H54 (cell line): ENCODE measurements around the gene CBX7.

ENCODE experiments used
- DNase-seq: peaks from one replicate; pipeline ENCODE4 v3.0.0; 2011; ENCODE audit warnings: low spot score, mixed read lengths; ENCODE audit not compliant: insufficient read length
- FAIRE-seq: peaks from 3 replicates; lab custom pipeline; 2011; peaks lifted over from hg19 to GRCh38; lab: Jason Lieb, UNC
- POLR2A ChIP-seq: IDR thresholded peaks from 2 replicates; pipeline ENCODE4 v1.6.1; 2011; ENCODE audit warnings: low read depth, mild to moderate bottlenecking, low read length

Gene CBX7

DNA sequence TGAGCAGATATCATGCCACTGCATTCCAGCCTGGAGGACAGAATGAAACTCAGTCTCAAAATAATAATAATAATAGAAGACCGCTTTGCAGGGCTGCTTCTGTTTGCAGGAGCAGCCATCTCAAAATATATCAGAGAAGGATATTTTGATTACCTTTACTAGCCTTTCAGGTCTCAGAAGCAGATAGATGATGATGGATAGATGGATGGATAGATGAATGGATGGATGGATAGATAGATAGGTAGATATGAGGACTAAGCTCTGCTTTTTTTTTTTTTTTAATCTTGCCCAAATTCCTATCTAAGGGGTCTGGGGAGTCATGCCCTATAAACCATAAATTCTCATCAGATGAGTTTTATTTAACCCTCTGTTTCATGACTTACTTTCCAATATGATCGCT, 36.9 kb downstream of the CBX7 start:
- DNase-seq (no peak), FAIRE-seq (no peak)
- TF ChIP-seq POLR2A = no peak

DNA sequence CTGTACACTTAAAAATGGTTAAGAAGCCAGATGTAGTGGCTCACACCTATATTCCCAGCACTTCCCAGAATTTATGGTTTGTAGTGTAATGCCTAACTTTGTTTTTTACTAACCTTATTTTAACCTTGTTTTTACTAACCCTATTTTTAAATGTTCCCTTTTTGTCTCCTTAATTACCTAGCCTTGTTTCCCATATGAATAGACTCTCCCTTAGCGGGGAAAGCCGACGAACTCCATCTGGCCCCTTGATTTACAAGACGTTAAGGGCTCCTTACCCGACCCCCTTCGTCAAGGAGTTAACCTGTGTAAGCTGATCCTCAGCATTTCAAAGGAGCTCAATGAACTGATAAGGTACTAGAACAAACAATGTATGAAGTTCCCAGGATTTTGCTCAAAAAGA, 38.4 kb downstream of the CBX7 start:
- no peak for TF ChIP-seq POLR2A
- DNase-seq = no peak
- FAIRE-seq = no peak

DNA sequence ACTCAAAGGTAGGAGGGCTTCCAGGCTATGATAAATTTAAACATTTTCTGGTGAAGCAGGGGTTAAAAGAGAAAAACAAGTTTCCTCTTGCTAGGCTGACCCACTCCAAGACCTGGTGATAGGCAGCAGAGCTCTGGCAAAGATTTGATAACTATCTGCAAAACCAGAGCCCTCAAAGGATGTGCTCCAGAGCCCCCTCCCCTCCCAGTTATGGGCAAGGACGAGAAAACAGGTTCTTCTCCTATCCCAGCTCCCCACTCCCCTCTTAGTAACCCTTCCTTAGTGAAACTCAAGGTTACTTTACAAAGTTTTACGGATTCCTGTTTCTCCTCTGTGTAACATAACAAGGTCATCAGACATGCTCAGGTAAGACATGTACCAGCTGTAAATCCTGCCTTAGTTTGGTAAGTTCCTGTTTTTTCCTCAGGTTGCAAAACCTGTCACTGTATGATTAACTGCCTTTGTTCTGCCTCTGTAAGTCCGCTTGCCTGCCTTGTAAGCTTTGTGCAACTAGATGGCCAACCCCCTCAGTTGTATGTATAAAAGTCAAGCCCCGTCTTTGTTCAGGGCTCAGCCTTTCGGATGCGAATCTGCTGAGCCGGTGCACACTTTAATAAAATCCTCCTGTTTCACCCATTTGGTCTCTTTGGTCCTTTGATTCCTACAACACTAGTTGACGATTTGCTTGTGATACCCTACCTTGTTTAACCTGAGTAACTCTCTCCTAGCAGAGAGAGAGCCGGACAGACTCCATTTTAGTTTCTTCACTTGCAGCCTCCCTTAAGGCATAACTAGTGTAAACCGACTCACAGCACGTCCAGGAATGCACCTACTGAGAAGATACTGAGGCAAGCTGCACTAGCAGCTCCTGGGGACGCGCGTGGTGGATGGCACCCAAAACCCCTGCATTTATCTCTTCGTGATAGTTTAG, 41.6 kb downstream of the CBX7 start:
- DNase-seq (no peak), FAIRE-seq (no peak)
- no peak for TF ChIP-seq POLR2A

DNA sequence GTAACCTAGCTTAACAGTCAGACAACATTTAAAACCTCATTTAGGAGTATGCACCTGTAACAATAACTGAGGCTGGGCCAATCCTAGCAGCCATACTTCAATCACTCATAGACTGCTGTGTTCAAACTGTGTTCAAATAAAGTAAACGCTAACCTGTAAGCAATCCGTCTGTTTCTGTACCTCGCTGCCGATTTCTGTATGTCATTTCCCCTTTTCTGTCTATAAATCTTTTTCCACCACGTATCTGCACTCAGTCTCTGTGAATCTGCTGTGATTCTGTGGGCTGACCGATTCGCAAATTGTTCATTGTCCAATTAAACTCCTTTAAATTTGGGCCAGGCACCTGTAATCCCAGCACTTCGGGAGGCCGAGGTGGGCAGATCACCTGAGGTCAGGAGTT, 43.1 kb downstream of the CBX7 start:
- FAIRE-seq = no peak
- DNase-seq = no peak
- TF ChIP-seq POLR2A = no peak

DNA sequence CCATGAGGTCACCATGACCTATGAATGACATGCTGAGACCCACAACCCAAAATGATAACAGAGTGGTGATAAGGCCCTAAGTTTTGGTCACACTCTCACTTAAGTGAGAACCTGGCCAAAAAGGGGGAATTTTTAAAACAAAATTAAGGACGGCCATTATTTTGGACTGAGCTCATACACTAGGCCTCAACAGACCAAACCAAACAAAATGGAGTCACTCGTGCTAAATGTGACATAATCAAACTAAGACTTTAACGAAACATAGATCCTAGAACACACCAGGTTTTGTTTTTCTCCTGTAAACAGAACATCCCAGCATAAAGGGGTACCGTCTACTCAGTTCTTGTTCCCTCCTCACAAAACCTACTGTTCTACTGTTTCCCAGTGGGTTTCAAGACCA, 44.0 kb downstream of the CBX7 start:
- DNase-seq (no peak), FAIRE-seq (no peak)
- TF ChIP-seq POLR2A = no peak

DNA sequence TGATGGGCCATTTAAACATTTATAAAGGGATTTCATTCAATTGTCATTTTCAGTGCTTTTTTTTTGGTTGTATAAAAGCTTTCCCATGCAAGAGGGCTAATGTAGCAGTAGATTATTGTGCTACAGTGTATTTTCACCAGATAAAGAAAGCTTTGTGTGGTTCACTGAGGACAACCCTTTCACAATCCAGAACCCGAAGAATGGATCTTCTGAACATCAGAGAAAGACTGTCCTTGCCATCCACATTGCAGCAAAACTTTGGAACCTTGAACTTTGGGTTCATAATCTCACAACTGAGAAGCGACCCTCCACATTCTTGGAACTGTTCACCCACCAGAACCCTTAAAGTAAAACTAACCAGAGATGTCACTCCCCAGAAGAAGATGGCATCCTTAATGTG, 46.2 kb downstream of the CBX7 start:
- no peak for TF ChIP-seq POLR2A
- DNase-seq (no peak), FAIRE-seq (no peak)

DNA sequence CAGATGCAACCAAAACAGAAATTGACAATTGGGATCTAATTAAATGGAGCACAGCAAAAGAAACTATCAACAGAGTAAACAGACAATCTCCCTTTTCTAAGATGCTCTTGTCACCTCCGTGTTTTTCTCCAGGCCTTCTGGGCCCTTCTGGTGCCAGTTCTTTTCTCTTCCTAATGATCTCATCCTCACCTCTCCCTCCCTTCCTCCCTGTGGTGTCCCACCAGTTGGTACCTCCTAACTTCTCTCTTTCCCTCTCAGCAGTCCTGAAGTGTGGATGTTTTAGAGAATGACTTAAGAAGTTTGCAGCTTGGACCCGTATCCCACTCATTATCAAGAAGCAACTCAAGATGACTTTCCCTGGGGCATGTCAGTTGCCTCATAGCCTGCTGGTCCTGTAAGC, 49.0 kb downstream of the CBX7 start:
- FAIRE-seq (no peak), DNase-seq (no peak)
- no peak for TF ChIP-seq POLR2A

DNA sequence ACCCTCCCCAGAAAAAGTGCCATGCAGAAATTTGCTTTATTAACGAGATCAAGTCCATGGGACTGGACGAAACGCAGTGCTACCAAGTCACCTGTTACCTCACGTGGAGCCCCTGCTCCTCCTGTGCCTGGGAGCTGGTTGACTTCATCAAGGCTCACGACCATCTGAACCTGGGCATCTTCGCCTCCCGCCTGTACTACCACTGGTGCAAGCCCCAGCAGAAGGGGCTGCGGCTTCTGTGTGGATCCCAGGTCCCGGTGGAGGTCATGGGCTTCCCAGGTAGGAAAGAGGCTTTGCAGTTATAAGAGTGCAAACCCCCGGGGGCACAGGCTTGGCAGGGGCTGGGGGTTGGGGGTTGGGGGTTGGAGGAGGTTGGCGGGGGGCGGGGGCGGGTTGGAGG, 51.3 kb downstream of the CBX7 start:
- TF ChIP-seq POLR2A = no peak
- DNase-seq (no peak), FAIRE-seq (no peak)

DNA sequence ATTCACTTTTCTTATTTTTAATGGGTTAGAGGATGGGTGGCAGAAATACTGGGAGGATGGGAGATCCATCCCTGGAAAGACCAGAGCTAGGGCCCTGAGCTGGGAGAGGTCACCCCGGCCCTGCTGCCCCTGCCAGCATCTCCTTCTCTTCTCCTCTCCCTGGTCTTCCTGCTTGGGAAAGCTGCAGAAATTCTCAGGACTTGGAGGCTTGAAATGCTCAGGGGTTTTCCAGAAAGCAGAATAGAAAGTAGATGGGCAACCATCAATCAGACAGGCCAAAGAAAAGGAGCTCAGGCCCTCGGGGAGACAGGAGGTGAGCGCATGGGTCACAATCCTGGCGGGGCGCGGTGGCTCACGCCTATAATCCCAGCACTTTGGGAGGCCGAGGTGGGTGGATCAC, 53.9 kb downstream of the CBX7 start:
- TF ChIP-seq POLR2A = no peak
- DNase-seq (no peak), FAIRE-seq (no peak)

DNA sequence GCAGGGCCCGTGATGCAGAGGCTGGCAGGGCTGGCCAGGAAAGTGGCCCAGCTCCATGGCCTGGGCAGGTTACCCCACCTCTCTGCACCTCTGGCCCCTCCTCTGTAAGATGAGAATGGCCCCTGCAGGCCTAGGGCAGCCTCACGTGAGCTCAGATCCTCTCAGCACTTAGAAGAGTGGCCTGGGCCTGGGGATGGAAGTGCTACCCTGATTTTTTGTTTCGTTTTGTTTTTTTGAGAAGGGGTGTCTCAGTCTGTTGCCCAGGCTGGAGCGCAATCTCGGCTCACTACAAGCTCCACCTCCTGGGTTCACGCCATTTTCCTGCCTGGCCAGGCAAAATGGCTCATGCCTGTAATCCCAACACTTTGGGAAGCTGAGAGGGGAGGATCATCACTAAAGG, 54.5 kb downstream of the CBX7 start:
- no peak for DNase-seq
- FAIRE-seq = no peak
- no peak for TF ChIP-seq POLR2A

DNA sequence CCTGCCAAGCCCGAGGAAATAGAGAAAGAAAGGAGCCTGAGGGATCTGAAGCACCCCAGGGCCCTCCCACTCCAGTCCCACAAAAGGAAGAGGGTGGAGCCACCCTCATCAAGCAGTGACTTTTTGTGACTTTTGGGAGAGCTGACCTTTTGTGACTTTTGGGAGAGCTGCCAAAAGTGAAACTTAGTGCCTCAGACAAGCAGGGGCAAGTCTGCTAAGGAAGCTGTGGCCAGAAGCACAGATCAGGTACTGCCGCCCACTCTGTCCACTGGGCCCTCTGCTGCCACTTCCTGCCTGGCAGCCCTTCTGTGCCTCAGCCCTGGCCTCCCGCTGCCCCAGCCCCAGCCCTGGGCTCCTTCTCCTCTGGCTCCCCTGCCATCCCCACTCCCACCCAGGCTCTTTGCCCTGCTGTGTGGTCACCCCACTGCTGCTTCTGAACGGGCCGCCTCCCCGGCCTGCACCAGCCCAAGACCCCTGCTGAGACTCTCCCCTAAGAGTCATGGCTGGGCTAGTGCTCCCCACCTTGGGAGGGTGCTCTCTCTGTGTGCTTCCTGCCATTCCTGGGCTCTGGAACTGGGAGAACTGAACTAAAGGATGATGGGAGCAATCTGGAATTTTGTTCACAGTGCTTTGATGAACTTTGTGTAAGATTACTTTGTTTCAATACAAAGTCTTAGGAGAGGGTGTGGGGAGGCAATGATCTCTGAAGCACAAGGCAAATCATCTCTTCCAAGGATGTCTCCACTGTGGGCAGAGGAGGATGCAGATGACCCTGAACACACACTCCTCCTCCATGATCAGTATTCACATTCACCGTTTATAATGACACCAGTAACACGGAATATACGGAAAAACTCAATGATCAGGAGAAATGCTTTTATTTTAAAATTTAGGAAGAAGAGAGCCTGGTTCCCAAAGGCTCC, 55.1 kb downstream of the CBX7 start, which contains the start of gene APOBEC3H:
Gene APOBEC3H (plus strand): TSS at position 147 of the 923 bp plus-strand sequence. CDS start 3,035 bp downstream, outside the sequence.
- TF ChIP-seq POLR2A = no peak
- FAIRE-seq = no peak
- DNase-seq = no peak

DNA sequence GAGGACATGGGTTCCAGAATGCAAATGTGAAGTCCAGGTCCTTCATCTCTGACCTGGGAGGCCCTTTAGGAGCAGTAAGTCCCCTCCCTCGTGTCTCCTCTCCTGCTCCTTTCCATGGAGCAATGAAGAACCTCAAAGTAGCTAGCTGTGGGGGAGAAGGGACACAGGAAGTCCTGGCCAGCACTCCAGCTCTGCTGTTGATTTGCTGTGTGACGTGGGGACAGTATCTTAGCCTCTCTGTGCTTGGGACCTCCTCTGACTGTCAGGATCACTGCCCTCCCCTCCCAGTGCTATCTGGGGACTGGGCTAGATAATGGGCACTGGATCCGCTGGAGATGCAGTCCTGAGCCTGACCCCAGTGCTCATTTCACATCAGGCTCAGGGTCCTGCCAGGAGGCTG, 56.5 kb downstream of the CBX7 start:
- no peak for TF ChIP-seq POLR2A
- FAIRE-seq = no peak

DNA sequence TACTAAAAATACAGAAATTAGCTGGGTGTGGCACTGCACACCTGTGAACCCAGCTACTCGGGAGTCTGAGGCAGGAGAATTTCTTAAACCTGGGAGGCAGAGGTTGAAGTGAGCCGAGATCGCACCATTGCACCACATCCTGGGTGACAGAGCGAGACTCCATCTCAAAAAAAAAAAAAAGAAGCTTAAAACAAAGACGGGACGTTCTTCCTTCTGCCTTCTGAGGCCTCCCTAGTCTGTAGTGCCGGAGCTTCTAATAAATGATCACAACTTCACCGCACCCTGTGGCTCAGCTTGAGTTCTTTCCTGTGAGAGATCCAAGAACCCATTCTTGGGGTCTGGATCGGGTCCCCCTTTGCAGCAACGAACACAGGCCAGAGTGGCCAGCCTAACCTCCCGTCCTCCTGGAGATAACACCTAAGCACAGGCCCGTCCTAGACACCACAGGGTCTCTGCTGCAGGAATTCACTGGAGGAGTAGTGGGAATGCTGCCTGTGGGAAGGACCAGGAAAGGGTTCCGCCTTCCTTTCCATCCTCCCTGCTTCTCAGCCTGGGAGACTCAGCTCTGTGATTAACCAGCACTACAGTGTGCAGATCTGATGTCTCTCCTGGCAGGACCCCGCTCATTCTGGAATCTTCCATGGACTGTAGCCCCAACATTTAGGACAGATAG, 57.6 kb downstream of the CBX7 start:
- DNase-seq (no peak), FAIRE-seq (no peak)
- TF ChIP-seq POLR2A = no peak

More for the DNA sequence above, 56.5 kb downstream of the CBX7 start:
- DNase-seq = no peak

DNA sequence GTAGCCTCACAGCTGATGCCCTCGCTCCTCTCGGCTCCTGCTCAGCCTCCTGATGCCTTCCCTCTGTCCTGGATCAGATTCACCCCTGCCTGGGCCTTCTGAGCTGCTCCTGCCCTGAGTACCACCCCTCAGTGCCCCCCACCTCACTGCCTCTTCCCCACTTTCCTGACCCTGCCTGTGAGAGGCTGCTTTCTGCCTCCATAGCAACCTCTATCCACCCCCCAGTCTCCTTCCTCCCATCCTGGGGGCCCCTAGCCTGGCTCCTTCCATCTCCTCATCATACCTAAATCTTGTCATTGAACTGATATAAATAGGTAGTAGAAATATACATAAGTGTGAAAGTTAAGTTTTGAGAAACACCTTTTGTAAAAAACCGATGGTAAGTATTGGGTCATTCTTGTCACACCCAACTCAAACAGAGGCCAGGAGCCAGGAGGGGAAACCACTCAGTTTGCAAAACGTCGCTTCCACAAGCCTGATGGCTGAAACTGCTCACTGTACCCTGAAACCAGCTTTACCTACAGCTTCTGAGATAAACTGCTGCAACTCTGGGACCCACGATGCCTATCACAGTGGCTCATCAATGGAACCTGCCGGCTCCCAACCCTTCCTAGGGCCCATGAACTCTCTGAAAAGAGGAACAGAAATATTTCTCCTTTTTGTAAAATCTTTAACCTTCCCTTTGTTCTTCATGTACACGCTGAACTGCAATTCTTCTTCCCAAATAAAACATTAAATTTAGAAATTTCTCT, 60.2 kb downstream of the CBX7 start:
- FAIRE-seq (no peak), DNase-seq (no peak)
- no peak for TF ChIP-seq POLR2A
